LNCAP (cell line): Measurements from ENCODE around the gene ZNF483.

Source experiments
- CTCF ChIP-seq: fragments of 450-650 bp; IDR thresholded peaks from 2 replicates; pipeline ENCODE4 v1.5.1; 2017; ENCODE audit warnings: mild to moderate bottlenecking

ZNF483 gene

GRCh38 chr9:111598733-111599091 lies 73.7 kb downstream of the ZNF483 start:
- TF ChIP-seq CTCF: no peak

- no peak for TF ChIP-seq CTCF
These were observed 74.3 kb downstream of the ZNF483 start, which contains the start of gene PTGR1 for GRCh38 chr9:111599092-111599954. Gene PTGR1, minus strand, starts transcription at chr9:111599647. Its CDS starts 2,225 bp downstream, at chr9:111597422.

DNA sequence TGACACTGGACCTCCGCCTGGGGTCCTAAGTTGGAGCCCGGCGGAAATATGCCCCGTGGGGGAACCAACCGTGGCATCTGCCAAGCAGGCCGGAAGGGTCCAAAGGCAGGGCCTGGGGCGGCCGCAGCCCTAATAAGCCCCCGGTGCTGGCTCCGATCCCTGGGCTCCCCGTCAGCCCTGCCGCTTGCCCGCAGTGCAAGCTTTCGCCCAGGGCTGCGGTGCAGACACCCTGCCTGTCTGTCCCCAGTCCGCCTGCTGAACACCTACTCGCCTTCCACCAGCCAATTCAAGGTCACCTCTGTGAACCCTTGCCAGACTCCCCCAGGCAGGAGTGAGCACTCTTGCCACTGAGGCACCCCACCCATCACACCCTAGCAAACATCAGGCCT lies 75.0 kb downstream of the ZNF483 start:
- no peak for TF ChIP-seq CTCF

GRCh38 chr9:111601237-111602018 lies 76.4 kb downstream of the ZNF483 start:
- no peak for TF ChIP-seq CTCF

- no peak for TF ChIP-seq CTCF
These were observed 78.1 kb downstream of the ZNF483 start for GRCh38 chr9:111603041-111603440.

- no peak for TF ChIP-seq CTCF
These were observed 79.2 kb downstream of the ZNF483 start for GRCh38 chr9:111604054-111604615.

- no peak for TF ChIP-seq CTCF
These were observed 80.1 kb downstream of the ZNF483 start for GRCh38 chr9:111605041-111605559.
